GM12878 (cell line): Measurements from ENCODE around the gene ZC3H12D. TPM values are rescaled to one million over a fixed set of nuclear protein-coding genes. Genes with fewer than 3 reads are reported as not detected.
A peak's percentile ranks its signal among the peaks of the same experiment; 100 is the strongest.

Experiments used
- BCLAF1 ChIP-seq: fragments of 450-650 bp; IDR thresholded peaks from 2 replicates; pipeline ENCODE4 v1.6.1; 2017; ENCODE audit warnings: antibody characterized with exemption, mild to moderate bottlenecking, moderate library complexity
- BHLHE40 ChIP-seq, 2 experiments: fragments of 450-650 bp in 1 of 2; IDR thresholded peaks; 2 replicates each; pipeline ENCODE4 v1.6.1; 2011 to 2017; ENCODE audit warnings: low read depth in 2 of 2, borderline replicate concordance in 1 of 2, improper control_type of control experiment in 1 of 2, low read length in 1 of 2, mild to moderate bottlenecking in 1 of 2
- E2F8 ChIP-seq: fragments of 450-650 bp; IDR thresholded peaks from 2 replicates; pipeline ENCODE4 v1.6.1; 2018; ENCODE audit warnings: mild to moderate bottlenecking, low read depth, moderate library complexity; ENCODE audit not compliant: partially characterized antibody
- EP300 ChIP-seq, 2 experiments: fragments of 150-350 bp in 1 of 2; IDR thresholded peaks; 2 replicates each; pipeline ENCODE4 v1.6.1; 2011 to 2012; ENCODE audit warnings: low read depth in 2 of 2, low read length in 2 of 2, borderline replicate concordance in 1 of 2, improper control_type of control experiment in 1 of 2, inconsistent platforms in 1 of 2; ENCODE audit not compliant: control insufficient read depth in 1 of 2
- JUNB ChIP-seq: IDR thresholded peaks from 2 replicates; pipeline ENCODE4 v1.6.1; 2016; ENCODE audit warnings: antibody characterized with exemption, mild to moderate bottlenecking
- RBBP5 ChIP-seq: fragments of 200-600 bp; sonication (generic); conservative IDR thresholded peaks from 2 replicates; pipeline ENCODE4 v1.6.1; 2016
- RUNX3 ChIP-seq: IDR thresholded peaks from 2 replicates; pipeline ENCODE4 v1.6.1; 2012; ENCODE audit warnings: low read length, inconsistent platforms
- ZNF687 ChIP-seq: fragments of 450-650 bp; IDR thresholded peaks from 2 replicates; pipeline ENCODE4 v1.6.1; 2017; ENCODE audit warnings: mild to moderate bottlenecking, moderate library complexity
- polyA plus RNA-seq, 11 experiments: library from polyadenylated mRNA; depleted of rRNA in 4 of 11; unstranded in 6 of 11; stranded (reverse) in 5 of 11; fragments of >200 nt; fragmentation: Nextera tagmentation in 4 of 11; fragmentation: Illumina TruSeq in 1 of 11; extraction: Ambion mirVana in 4 of 11; extraction: Trizol in 1 of 11; gene quantifications; 1 replicate in 1 of 11; 2 replicates in 10 of 11; pipeline versions ENCODE4 v1.2.1 to v1.2.3, GENCODE V29; 2011 to 2016; ENCODE audit warnings: inconsistent platforms in 2 of 11, missing spikeins in 2 of 11, low read depth in 1 of 11
- total RNA-seq, 4 experiments: library from RNA; depleted of rRNA in 3 of 4; stranded (reverse); fragments of >200 nt in 3 of 4; fragmentation: Illumina TruSeq in 1 of 4; extraction: Trizol in 1 of 4; gene quantifications; 2 replicates each; pipeline versions ENCODE4 v1.2.1 to v1.2.3, GENCODE V29; 2013 to 2021

The ZC3H12D gene
- total and polyA plus RNA-seq, 10 of the 15 experiments (the other 5 are each of a cell fraction or from before 2014, with no cell fraction given): 1.4 to 29.7 (median 8.8) TPM

GRCh38 chr6:149489967-149490366 lies 5.2 kb upstream of the ZC3H12D start (continued):
- TF ChIP-seq E2F8: no peak
- TF ChIP-seq JUNB: no peak
- TF ChIP-seq RBBP5: no peak
- peak; percentile 71; the same call in 1 of the 2 replicates for TF ChIP-seq ZNF687
- TF ChIP-seq EP300 (IDR thresholded peaks at IDR 0.05; ENCODE audit: borderline replicate concordance in 1 of 2, control insufficient read depth in 1 of 2, low read depth in 2 of 2, low read length in 2 of 2): peak in 1 of 2 experiments; percentile 40; a peak in 1 of 4 replicates
- TF ChIP-seq BHLHE40 (IDR thresholded peaks at IDR 0.05; ENCODE audit: borderline replicate concordance in 1 of 2, low read depth in 2 of 2, low read length in 1 of 2): peak in 1 of 2 experiments; percentile 23; a peak in 1 of 4 replicates
- peak; percentile 71 for TF ChIP-seq RUNX3
- TF ChIP-seq BCLAF1: no peak
